Hematopoietic multipotent progenitor cell treated with erythropoietin and hydrocortisone succinate and interleukin-3 and kit ligand, for 17 days (in vitro differentiated cells): ENCODE data around the gene UNC5B.

Source experiments
- DNase-seq: peaks from one replicate; pipeline ENCODE4 v3.0.0-alpha.2; 2015; ENCODE audit warnings: low spot score

The UNC5B gene

DNA sequence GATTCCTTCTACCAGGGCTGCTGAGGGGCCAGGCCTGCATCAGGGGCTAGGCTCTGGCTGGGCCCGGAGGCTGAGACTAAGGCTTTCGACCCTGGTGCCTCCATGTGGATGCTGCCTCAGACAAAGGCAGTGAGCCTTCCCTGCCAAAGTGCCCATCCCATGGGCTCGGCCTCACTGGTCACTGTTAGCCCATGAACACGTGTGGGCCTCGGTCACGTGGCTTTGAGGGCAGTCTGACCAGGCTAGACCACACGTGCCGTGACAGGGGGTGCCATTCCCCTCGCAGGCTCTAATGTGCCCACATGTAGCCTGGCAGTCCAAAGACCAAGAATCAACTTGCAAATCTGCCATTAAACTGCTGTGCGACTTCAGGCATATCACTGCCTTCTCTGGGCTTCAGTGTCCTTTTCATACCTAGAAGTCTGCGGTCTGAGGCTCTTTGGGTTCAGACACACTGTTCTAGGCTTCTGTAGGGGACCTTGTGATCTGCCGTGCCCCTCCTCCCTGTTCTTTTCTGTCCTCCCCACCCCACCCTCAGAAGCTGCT is 89.1 kb downstream of the UNC5B start:
- DNase-seq, result no peak

DNA sequence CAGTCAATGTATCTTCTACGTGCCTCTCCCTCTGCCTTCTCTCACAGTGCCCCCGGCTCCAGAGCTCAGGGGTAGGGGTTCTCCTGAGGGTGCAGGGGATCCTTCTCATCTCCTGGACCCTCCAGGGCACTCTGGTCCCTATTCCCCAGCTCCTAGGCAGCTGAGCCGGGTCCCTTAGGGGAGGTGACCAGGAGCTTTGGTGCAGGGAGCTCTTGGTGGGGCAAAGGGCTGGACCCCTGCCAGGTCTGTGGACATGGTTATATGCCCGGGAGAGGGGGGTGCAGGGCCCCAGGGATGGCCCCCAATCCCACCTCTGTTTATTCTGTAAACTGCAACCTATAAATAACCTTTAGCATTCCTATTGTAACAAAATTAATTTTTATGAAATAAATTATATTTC is 90.1 kb downstream of the UNC5B start:
- no peak for DNase-seq

DNA sequence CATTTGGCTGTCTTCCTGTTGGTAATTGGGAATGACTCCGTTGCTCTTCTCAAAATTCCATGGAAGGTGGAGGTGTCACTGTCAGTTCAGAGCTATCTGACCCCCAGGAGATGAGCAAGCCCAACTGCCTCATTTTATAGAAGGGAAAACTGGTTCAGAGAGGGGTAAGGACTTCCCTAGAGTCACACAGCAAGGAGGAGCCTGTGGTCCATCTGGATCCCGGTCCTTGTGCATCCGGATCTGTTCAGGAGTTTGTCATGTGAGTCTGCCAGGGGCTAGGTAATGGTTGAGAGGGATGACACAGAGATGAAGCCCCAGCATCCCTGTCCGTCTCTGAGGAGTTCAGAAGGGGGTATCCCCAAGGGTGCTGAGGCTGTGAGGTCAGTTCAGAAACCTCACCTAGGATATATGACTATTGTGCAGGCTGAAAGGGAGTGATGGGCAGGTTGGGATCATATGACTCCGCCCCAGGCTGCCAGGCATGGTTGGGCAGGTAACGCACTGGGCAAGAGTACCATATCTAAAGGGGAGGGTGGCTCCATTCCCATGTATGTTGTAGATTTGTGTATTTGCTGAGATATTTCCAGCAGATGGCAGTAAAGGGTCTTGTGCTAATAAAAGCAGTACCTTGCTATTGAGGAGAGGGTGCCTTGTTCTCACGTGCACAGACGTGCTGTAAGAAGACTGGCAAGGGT is 90.7 kb downstream of the UNC5B start:
- DNase-seq, result peak; percentile 32

DNA sequence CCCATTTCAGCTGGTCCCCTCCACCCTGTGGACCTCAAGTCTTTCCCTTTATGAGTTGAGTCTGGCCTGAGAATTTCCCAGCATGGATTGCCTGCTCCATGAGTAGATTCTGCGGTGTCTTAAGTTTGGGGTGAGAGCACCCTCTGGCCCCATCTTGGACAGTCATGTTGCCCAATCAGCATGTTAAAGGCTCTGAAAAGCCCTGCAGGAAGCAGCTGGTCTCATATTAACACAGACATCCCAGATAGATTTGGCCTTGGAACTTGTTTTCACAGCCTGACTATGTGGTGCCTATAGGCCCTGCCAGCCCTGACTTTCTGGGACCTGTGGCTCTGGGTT is 91.2 kb downstream of the UNC5B start:
- DNase-seq, result no peak

DNA sequence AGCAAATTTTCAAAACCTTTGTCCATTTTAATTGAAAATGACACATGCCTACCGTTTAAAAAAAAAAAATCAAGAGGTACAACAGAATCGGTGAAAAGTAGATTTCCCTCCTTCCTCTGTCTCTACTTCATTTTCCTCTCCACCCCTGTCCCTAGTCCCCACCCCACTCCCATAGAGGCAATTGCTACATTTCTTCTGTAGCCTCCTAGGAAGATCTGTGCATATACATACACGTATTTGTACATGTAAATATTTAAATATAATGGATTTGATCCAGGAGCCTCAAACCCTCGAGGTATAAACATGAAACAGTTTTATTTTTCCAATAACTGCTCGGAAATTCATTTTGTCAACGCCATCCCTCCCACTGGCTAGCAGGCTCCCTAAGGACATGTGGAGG is 92.5 kb downstream of the UNC5B start:
- DNase-seq, result no peak

DNA sequence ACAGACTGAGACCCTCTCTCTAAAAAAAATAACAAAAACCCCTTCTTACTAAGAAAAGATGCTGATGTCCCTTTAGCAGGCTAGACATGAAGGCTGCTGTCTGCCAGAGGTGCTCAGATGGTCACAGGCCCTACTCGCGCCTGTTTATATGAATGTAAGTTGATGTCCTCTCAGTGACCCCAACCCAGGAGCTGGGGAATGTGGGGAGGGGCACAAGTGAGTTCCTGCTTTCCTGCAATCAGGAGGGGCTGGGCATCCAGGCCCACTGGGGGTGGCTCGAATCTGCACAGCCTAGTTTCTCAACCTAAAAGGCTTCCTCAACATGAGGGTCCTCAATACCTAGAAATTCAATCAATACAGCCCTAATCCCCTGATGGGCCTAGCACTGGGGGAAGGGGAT is 94.6 kb downstream of the UNC5B start:
- DNase-seq, result no peak

DNA sequence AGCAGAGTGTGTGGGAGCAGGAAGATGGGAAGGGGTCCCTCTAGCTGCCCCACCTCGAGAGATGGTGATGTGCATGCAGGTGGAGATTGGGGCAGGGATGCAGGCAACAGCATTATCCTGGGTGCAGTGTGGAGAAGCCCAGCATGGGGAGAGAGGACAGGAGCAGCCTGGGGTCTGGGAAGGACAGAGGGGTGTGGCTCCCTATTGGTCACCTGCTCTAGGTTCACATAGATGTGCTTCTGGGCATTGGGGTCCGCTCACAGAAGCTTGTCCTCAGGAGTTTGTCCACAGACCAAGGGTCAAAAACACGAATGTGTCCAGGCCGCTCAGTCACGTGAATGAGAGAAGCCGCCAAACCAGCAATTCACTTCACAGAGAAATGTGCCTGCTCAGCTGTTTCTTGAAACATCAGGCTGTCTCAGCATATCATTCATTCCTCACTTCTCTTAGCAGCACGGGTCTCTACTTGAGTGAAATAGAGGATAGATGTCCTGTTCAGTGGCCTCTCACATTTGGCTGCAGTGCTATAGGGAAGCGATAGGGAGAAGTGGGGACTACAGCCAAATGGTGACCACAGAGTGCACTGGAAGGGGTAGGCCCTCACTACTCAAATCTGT is 95.2 kb downstream of the UNC5B start:
- no peak for DNase-seq

DNA sequence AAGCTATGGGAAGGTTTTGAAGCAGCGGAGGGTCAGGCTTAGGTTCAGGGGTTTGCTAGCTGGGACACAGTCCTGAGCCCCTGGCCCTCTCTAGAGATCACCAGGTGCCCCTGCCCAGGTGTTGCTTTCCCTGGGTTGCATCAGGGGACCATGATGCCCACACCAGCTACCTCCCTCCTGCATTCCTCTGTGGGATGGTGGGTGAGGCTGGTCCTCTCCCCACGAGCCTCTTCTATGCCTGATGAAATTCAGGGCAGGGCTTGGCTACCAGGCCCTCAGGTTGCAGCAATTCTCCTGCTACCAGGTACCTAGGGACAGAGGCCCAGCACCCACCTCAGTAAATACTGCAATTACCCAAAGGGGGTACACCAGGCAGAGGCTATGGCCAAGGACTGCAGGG is 95.9 kb downstream of the UNC5B start:
- DNase-seq, result no peak

DNA sequence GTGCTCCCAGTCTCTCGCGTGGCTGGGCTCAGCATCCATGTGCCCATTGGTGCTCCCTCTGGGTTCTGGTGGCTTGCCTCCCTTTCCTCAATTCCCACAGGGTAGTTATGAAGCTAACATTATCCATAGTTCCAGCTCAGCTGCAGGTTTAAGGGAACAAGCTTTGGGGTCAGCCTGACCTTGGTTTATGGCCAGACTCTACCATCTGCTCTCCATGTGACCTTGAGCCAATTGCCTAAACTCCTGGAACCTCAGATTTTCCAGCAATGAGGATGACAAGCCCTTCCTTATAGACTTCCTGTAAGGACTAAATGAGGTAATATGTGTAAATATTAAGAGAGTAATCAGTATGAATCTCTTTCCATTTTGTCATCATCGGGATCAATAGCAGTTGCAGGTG is 96.6 kb downstream of the UNC5B start:
- DNase-seq, result no peak

DNA sequence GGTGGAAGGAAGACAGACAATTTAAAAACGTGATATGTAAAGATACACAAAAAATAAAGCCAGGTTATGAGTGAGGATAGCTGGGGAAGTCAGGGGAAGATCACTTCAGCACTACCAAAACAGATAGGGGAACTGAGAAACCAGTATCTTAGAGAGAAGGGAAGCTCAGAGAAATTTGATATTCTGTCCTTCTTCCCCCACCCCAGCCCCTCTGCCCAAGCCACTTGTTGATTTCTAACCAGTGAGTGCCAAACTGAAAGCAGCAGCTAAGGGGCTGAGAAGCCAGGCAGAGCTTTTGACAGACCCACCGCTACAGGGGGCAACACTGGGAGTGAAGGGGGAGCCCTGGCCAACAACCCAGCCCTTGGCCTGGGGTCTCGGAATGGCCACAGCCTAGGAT is 97.5 kb downstream of the UNC5B start:
- no peak for DNase-seq

DNA sequence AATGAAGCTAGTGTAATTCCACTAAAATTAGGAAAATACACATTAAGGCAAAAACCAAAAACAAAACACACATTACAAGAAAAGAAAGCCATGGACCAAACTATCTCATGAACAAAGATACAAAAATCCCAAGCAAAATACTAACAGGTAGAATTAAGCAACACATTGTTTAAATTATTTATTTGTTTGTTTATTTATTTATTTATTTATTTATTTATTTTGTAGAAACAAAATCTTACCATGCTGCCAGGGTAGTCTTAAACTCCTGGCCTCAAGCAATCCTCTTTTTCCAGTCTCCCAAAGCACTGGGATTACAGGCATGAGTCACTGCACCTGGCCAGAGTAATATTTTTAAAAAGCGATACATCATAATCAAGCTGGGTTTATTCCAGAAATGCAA is 99.8 kb downstream of the UNC5B start:
- no peak for DNase-seq

DNA sequence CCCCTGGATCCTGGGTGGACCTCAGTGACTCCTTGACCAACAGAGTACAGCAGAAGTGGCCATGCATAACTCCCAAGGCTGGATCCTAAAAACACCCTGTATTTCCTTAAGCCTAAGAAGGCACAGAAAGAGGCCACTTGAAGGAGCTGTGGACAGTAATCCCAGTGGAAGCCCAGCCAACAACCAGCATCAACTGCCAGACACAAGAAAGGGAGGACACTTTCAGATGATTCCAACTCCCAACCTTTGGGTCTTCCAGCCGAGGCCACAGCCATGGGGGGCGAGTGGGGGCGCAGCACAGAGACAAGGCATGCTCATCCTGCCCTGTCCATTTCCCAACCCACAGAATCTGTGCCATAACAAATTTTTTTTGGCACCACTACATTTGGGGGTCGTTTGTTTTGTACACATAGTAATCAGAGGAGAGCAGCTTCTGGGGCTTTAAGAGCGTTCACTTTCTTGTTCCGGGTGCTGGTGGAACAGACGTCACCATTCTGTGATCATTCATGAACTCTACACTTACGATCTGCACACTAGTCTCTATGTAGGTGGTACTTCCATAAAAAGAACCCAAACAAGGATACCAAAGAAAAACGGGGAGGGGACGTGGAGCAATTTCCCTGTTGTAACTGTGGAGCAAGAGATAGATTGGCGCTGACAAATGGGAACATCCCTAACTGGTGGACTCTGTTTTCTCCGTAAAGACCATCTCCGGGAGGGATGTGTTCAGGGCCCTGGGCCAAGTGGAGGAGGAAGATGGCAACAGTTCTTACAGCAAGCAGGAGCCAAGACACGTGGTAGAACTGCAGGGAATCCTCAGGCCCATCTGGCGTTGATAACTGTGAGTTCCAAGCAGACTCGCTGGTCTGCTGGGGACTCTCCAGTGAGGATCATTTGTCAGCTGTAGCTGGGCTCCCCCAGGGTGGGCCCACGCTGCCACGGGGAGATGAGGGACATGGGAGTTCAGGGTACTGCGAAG is 100.7 kb downstream of the UNC5B start:
- DNase-seq, result no peak

DNA sequence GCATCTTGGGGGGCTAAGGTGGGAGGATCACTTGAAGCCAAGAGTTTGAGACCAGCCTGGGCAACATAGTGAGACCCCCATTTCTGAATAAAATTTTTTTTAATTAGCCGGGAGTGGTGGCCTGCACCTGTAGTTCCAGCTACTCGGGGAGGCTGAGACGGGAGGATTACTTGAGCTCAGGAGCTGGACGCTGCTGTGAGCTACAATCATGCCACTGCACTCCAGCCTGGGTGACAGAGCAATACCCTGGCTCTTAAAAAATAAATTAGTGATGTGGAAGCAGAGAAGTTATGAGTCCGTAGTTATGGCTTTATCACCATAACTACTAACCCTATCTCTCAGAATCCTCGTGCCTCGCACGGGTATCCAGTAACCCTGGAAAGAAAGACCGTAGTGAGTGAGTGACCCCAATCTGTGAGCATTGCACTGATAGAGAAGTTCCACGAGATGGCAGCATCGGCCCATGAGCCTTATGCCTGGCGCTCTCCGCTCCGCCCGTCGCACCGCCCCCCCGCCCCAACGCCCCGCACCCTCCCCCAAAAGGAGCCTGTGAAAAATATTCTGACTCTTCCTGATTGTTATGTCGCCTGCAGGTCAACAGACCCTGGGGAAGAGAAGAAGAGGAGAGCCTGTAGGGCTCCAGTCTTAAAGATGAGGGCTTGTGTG is 101.8 kb downstream of the UNC5B start:
- peak; percentile 45 for DNase-seq

DNA sequence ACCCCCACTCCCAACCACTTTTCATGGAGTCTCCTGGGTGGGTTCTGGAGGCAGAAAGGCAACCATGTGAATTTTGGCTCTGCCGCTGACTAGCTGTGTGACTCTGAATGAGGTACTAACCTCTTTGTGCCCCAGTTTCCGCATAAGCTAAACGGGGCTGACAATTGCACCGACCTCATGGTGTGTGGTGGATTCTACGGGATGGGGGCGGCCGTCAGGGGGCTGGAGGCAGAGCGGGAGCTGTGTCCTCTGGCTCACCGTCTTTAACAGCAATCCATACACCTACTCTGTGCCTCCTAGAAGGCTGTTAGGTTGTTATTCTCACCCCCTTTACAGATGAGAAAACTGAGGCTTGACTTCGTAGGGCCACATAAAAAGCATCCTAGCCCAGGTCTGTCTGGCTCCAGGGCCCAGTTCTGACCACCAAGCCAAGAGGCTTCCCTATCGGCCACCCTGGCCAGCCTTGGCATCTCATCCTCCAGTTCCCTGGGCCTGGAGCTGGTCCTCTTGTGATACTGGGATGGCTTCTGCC is 102.4 kb downstream of the UNC5B start:
- DNase-seq, result no peak

DNA sequence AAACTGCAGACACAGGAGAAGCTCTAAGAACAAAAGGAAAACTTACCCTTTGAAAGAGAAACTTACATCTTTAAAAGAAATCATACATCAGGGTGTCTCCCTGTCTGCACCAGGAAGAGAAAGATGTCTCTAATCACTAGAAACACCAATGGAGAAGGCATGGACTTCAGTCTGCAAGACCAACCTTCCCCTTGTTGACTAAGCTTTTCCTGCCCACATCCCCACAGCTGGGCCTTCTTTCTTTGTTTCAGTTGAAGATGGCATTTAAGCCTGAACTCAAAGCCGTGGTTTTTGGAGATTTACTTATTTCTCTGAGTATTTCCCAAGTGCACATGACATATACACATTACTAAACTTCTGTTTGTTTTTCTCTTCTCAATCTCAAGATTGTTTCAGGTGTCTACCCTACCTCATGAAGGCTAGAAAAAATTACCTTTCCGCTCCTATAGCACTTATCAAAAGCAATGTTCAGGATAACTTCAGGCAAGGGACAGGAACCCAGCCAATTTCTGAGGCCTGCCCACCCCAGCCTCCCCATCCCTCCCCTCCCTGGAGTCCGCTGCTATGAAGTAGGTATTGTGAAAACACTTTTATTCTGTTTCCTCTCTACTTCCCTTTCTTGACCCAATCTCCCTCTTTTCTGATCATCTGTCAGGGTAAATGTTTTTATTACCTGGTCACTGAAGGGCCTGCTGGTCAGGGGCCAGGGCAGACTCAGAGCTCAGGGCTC is 103.9 kb downstream of the UNC5B start:
- DNase-seq, result no peak

DNA sequence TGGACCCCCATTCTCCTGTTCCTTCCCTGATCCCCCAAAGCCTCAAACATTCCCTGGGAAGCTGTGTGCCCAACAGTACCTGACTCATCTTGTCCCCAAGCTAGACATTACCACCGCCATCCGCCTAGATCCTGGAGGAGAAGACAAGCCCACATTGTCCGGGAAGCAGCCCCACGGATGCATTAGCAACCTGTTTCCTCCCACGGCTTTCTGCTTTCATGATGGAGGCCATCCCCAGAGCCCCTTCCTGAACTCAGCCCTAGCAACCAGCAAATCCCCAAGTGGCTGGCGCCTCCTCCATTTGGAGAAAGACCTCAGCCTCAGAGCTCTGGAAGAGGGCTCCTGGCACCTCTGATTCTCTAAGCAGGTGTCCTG is 104.4 kb downstream of the UNC5B start:
- no peak for DNase-seq

DNA sequence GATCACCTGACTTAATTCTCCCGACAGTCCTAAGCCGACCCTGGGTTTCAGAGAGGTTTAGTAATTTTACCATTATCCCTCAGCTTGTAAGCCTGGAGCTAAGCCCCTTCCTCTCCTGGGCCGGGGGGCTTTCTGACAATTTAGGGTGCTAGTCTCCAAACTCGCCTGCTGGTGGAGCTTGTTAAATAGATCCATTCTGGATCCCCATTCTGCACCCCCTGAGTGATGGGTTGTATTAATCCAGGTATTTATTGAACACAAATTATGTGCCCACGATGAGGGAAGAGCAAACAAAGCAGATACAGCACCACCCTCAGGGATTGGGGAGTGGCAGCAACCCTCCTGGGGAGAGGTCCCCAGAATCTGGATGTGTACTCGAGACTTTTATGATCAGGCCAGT is 105.4 kb downstream of the UNC5B start:
- no peak for DNase-seq

DNA sequence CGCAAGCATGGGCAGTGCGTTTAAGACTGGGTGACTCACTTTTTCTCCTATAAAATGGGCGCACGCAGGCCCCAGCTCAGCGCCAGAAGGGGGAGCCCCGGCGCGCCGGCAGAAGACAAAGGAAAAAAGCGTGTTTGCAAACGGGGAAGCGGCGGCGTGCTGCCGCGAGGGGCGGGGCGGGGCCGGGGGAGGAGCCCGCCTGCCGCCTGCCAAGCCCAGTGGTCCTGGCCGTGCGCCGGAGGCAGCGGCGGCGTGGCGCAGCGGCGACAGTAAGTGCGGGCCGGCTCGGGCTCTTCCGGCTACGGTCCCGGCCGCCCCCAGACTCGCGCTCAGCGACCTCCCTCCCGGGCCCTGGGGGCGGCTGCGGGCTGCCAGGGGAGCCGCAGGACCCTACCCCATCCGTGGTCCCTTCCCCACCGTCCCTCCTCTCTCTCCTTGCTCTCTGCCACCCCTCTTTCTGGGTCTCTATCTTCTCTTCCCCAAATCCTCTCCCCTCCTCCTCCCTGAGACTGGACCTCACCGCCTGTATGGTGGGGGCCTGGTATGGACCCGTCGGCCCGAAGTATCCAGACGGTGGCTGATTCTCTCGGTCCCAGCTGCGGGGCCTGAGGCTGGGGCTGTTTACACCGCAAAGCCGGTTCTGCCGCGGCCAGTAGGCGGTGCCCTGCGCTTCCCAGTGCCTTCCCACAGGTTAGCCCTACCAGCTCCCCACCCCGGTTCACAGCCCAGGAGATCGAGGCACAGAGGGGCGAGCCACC is 106.9 kb downstream of the UNC5B start, which contains the start of gene SLC29A3:
Gene SLC29A3, plus strand, starts transcription at position 218 of the 758 bp plus-strand sequence. Its CDS starts 51 bp downstream, at position 269.
- peak; percentile 58 for DNase-seq

DNA sequence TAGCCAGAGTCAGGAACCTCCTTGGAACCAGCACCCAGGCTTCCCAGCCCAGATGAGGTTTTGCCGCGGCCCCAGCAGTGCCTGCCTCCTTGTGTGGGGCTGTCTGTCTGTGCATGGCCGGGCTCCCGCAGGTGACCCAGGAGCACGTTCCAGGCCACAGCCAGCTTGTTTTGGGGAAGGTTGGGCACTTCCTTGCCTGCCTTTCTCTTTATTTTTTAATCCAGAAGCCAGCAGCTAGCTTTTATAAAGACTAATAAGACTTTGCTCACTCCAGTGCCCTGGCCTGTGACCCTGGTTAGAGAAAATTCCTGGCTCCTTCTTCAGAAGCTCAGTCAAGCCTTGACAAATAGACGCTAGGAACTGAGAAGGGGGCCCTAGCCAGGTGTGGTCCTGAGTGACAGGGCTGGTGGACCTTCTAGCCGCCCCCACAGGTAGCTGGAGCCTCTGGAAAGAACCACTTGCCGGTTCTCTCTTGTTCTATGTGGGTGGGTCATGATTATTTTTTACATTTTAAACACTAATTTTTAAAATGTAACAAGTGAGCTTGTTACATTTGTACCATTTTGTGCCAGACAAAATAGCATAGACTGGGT is 107.5 kb downstream of the UNC5B start:
- no peak for DNase-seq

DNA sequence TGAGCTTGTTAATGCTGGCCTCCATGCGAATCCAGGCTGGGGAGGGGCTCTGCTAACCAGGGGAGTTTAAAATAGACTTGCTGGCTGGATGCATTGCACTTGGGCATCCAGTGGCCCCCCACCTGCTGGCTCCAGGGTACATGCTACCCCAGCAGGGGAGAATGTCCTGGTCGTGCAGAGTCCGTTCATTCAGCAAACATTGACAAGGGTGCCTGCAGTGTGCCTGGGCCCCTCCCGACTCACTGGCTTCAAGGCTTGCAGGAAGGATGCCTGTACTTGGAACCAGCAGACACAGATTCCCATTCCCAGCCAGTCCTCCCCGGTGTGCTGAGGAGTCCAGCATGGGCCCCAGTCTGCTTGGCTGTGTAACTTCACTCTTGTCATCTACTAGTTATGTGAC is 108.2 kb downstream of the UNC5B start:
- DNase-seq, result no peak
